Measurements from ENCODE around the gene C14orf132.

C14orf132 gene

GRCh38 chr14:96078625-96079016 lies 39.5 kb downstream of the C14orf132 start:
- TF ChIP-seq CTCF (IDR thresholded peaks at IDR 0.05; ENCODE audit: borderline replicate concordance, insufficient read depth, low read depth, low read length): no peak
- H3K4me3 ChIP-seq (ENCODE audit: low read depth, low read length): no peak overlapping the region

GRCh38 chr14:96079066-96079465 lies 39.9 kb downstream of the C14orf132 start:
- no peak for TF ChIP-seq CTCF (IDR thresholded peaks at IDR 0.05; ENCODE audit: borderline replicate concordance, insufficient read depth, low read depth, low read length)
- H3K4me3 ChIP-seq (ENCODE audit: low read depth, low read length): no peak overlapping the region

GRCh38 chr14:96080571-96080970 lies 41.4 kb downstream of the C14orf132 start:
- no peak overlapping the region for H3K4me3 ChIP-seq (ENCODE audit: low read depth, low read length)
- TF ChIP-seq CTCF (IDR thresholded peaks at IDR 0.05; ENCODE audit: borderline replicate concordance, insufficient read depth, low read depth, low read length): no peak

- H3K4me3 ChIP-seq (ENCODE audit: low read depth, low read length): no peak overlapping the region
- no peak for TF ChIP-seq CTCF (IDR thresholded peaks at IDR 0.05; ENCODE audit: borderline replicate concordance, insufficient read depth, low read depth, low read length)
Observed at GRCh38 chr14:96081224-96081623, 42.1 kb downstream of the C14orf132 start.

- no peak for TF ChIP-seq CTCF (IDR thresholded peaks at IDR 0.05; ENCODE audit: borderline replicate concordance, insufficient read depth, low read depth, low read length)
- H3K4me3 ChIP-seq (ENCODE audit: low read depth, low read length): no peak overlapping the region
Observed at GRCh38 chr14:96081767-96082400, 42.7 kb downstream of the C14orf132 start.

DNA sequence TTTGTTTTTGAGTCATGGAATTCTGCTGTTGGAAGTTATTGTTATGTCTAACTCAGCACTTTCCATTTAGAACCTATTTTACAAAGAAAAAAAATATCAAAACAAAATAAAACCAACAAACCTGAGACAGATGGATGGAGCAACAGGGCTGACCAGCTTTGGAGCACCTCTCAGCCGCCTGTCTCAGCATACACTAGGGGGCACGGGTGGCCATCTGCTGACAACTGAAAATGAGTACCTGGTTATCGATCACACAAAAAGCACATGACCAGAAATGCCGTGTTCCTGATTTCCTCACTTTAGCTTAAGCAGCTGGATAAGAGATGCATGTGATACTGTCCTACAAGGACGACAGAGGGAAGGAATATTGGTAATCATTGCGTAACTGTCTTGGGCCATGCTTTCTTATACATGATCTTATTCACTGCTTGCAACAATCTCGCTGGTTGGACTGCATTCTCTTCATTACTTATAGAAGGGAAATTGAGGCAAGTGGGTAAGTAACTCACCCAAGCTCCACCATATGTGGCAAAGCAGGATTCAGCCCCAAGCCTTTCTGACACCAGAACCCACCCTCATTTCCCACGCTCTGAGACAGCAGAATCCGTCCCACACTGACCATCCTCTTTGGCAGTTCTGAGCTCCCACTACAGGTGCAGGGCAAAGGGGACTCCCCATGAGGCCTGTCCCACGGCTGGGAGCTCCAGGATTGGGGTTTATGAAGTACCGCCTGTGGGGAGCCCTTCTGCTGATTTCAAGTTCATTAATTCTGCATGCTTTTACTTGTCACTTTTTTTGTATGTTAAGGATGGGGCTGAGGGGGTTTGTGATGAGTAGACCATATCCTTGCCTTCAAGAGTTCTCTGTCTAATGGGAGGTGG lies 43.5 kb downstream of the C14orf132 start:
- no peak for TF ChIP-seq CTCF (IDR thresholded peaks at IDR 0.05; ENCODE audit: borderline replicate concordance, insufficient read depth, low read depth, low read length)
- H3K4me3 ChIP-seq (ENCODE audit: low read depth, low read length): no peak overlapping the region

Data from GM12875 (cell line).